ENCODE data around the gene TANC1.

TANC1 gene

GRCh38 chr2:159151198-159152127 is 183.0 kb downstream of the TANC1 start:
- Histone ChIP-seq H3K9ac (ENCODE audit: low read depth, low read length) (no peak overlapping the region), H3K36me3 (ENCODE audit: insufficient read depth, low read depth, low read length) (no peaks in the 10 kb centered on the region), H3K27ac (ENCODE audit: low read length) (no peak overlapping the region), H3K27me3 (ENCODE audit: insufficient read depth, low read length) (no peaks in the 10 kb centered on the region), H3K4me3 (ENCODE audit: low read length) (no peak overlapping the region), H3K9me3 (ENCODE audit: insufficient read depth, low read depth, low read length) (no peaks in the 10 kb centered on the region), H3K4me1 (ENCODE audit: insufficient read depth, low read length) (peaks cover 9% of the 10 kb centered on the region; the same call in 1 of the 2 replicates)

GRCh38 chr2:159152128-159152778 is 183.8 kb downstream of the TANC1 start:
- Histone ChIP-seq H3K4me1 (ENCODE audit: insufficient read depth, low read length) (peaks cover 9% of the 10 kb centered on the region; the same call in 1 of the 2 replicates), H3K36me3 (ENCODE audit: insufficient read depth, low read depth, low read length) (no peaks in the 10 kb centered on the region), H3K27ac (ENCODE audit: low read length) (no peak overlapping the region), H3K4me3 (ENCODE audit: low read length) (no peak overlapping the region), H3K27me3 (ENCODE audit: insufficient read depth, low read length) (no peaks in the 10 kb centered on the region), H3K9ac (ENCODE audit: low read depth, low read length) (no peak overlapping the region), H3K9me3 (ENCODE audit: insufficient read depth, low read depth, low read length) (no peaks in the 10 kb centered on the region)

DNA sequence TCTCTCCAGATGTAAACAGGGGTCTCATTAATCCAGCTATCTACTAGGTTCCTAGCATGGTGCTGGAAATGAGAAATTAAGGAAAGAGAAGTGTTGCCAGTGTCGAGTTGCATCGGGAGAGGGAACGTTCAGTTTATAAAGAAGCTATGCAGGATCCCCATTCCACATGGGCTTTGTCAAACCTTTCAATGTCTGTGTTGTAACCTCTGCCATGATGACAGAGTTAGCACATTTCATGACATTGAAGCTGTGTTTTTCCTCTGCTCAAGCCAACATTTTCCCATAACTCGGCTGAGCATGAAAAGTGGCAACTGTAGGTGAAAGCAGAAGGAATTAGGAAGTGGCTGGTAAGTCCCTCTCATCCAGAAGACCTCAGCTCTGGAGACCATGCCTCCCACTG is 184.6 kb downstream of the TANC1 start:
- Histone ChIP-seq H3K27me3 (ENCODE audit: insufficient read depth, low read length) (no peaks in the 10 kb centered on the region), H3K27ac (ENCODE audit: low read length) (no peak overlapping the region), H3K36me3 (ENCODE audit: insufficient read depth, low read depth, low read length) (no peaks in the 10 kb centered on the region), H3K9me3 (ENCODE audit: insufficient read depth, low read depth, low read length) (no peaks in the 10 kb centered on the region), H3K4me1 (ENCODE audit: insufficient read depth, low read length) (peaks cover 9% of the 10 kb centered on the region; the same call in 1 of the 2 replicates), H3K9ac (ENCODE audit: low read depth, low read length) (no peak overlapping the region), H3K4me3 (ENCODE audit: low read length) (no peak overlapping the region)

- peaks cover 9% of the 10 kb centered on the region; the same call in 1 of the 2 replicates for H3K4me1 ChIP-seq (ENCODE audit: insufficient read depth, low read length)
- no peak overlapping the region for H3K4me3 ChIP-seq (ENCODE audit: low read length)
- no peaks in the 10 kb centered on the region for H3K9me3 ChIP-seq (ENCODE audit: insufficient read depth, low read depth, low read length)
- no peaks in the 10 kb centered on the region for H3K27me3 ChIP-seq (ENCODE audit: insufficient read depth, low read length)
- no peak overlapping the region for H3K27ac ChIP-seq (ENCODE audit: low read length)
- no peaks in the 10 kb centered on the region for H3K36me3 ChIP-seq (ENCODE audit: insufficient read depth, low read depth, low read length)
- no peak overlapping the region for H3K9ac ChIP-seq (ENCODE audit: low read depth, low read length)
Measured at GRCh38 chr2:159153463-159153862, 185.0 kb downstream of the TANC1 start.

DNA sequence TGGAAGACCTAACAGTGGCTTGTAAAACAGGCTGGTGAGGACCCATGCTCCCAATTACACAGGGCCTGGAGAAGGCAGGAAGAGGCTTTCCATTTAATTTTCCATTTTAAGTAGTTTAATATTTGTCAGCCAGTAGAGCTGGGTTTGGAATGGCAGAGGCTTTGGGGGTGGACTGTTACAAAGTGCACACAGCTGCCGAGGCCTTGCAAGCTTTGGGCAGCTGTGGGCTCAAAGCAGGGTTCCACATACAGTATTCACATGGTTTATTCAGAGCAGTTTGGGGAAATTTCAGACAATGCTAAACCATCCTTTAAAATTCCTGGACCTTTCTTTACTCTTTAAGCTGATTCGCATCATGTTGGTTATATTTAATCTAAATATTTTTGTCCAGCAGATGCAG is 185.5 kb downstream of the TANC1 start:
- Histone ChIP-seq H3K9ac (ENCODE audit: low read depth, low read length) (no peak overlapping the region), H3K27me3 (ENCODE audit: insufficient read depth, low read length) (no peaks in the 10 kb centered on the region), H3K36me3 (ENCODE audit: insufficient read depth, low read depth, low read length) (no peaks in the 10 kb centered on the region), H3K27ac (ENCODE audit: low read length) (no peak overlapping the region), H3K9me3 (ENCODE audit: insufficient read depth, low read depth, low read length) (no peaks in the 10 kb centered on the region), H3K4me3 (ENCODE audit: low read length) (no peak overlapping the region), H3K4me1 (ENCODE audit: insufficient read depth, low read length) (peaks cover 9% of the 10 kb centered on the region; the same call in 1 of the 2 replicates)

GRCh38 chr2:159154366-159154765 is 185.9 kb downstream of the TANC1 start:
- Histone ChIP-seq H3K9ac (ENCODE audit: low read depth, low read length) (no peak overlapping the region), H3K36me3 (ENCODE audit: insufficient read depth, low read depth, low read length) (no peaks in the 10 kb centered on the region), H3K4me3 (ENCODE audit: low read length) (no peak overlapping the region), H3K27me3 (ENCODE audit: insufficient read depth, low read length) (no peaks in the 10 kb centered on the region), H3K9me3 (ENCODE audit: insufficient read depth, low read depth, low read length) (no peaks in the 10 kb centered on the region), H3K4me1 (ENCODE audit: insufficient read depth, low read length) (peaks cover 9% of the 10 kb centered on the region; the same call in 1 of the 2 replicates), H3K27ac (ENCODE audit: low read length) (no peak overlapping the region)

GRCh38 chr2:159155320-159155719 is 186.9 kb downstream of the TANC1 start:
- Histone ChIP-seq H3K4me3 (ENCODE audit: low read length) (no peak overlapping the region), H3K4me1 (ENCODE audit: insufficient read depth, low read length) (peaks cover 9% of the 10 kb centered on the region; the same call in 1 of the 2 replicates), H3K27me3 (ENCODE audit: insufficient read depth, low read length) (no peaks in the 10 kb centered on the region), H3K9ac (ENCODE audit: low read depth, low read length) (no peak overlapping the region), H3K27ac (ENCODE audit: low read length) (no peak overlapping the region), H3K36me3 (ENCODE audit: insufficient read depth, low read depth, low read length) (no peaks in the 10 kb centered on the region), H3K9me3 (ENCODE audit: insufficient read depth, low read depth, low read length) (no peaks in the 10 kb centered on the region)

GRCh38 chr2:159155791-159156190 is 187.4 kb downstream of the TANC1 start:
- H3K4me3 ChIP-seq (ENCODE audit: low read length): no peak overlapping the region
- H3K27ac ChIP-seq (ENCODE audit: low read length): no peak overlapping the region
- H3K9ac ChIP-seq (ENCODE audit: low read depth, low read length): no peak overlapping the region
- H3K36me3 ChIP-seq (ENCODE audit: insufficient read depth, low read depth, low read length): no peaks in the 10 kb centered on the region
- H3K27me3 ChIP-seq (ENCODE audit: insufficient read depth, low read length): no peaks in the 10 kb centered on the region
- peaks cover 9% of the 10 kb centered on the region; the same call in 1 of the 2 replicates for H3K4me1 ChIP-seq (ENCODE audit: insufficient read depth, low read length)
- no peaks in the 10 kb centered on the region for H3K9me3 ChIP-seq (ENCODE audit: insufficient read depth, low read depth, low read length)

DNA sequence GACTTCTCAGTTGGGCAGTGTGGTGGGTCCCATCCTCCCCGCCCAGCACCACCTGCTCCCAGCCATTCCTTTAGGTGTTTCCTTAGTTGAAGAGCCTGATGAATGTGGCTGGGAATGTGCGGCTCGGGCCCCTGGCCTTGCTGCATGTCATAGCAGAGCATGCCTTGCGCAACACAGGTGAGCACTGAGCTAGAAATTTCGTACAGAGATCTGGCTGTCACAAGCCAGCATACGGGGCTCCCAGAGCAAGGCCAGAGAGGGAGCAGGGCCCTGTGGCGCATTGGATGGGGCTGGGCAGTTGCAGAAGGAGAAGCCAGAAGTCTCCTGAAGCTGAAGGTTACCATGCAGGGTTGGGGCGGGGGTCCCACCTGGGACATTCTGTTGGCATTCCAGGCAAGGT is 188.4 kb downstream of the TANC1 start:
- no peak overlapping the region for H3K27ac ChIP-seq (ENCODE audit: low read length)
- H3K9ac ChIP-seq (ENCODE audit: low read depth, low read length): no peak overlapping the region
- H3K4me3 ChIP-seq (ENCODE audit: low read length): no peak overlapping the region
- H3K36me3 ChIP-seq (ENCODE audit: insufficient read depth, low read depth, low read length): no peaks in the 10 kb centered on the region
- H3K4me1 ChIP-seq (ENCODE audit: insufficient read depth, low read length): peaks cover 9% of the 10 kb centered on the region; the same call in 1 of the 2 replicates
- no peaks in the 10 kb centered on the region for H3K9me3 ChIP-seq (ENCODE audit: insufficient read depth, low read depth, low read length)
- H3K27me3 ChIP-seq (ENCODE audit: insufficient read depth, low read length): no peaks in the 10 kb centered on the region

DNA sequence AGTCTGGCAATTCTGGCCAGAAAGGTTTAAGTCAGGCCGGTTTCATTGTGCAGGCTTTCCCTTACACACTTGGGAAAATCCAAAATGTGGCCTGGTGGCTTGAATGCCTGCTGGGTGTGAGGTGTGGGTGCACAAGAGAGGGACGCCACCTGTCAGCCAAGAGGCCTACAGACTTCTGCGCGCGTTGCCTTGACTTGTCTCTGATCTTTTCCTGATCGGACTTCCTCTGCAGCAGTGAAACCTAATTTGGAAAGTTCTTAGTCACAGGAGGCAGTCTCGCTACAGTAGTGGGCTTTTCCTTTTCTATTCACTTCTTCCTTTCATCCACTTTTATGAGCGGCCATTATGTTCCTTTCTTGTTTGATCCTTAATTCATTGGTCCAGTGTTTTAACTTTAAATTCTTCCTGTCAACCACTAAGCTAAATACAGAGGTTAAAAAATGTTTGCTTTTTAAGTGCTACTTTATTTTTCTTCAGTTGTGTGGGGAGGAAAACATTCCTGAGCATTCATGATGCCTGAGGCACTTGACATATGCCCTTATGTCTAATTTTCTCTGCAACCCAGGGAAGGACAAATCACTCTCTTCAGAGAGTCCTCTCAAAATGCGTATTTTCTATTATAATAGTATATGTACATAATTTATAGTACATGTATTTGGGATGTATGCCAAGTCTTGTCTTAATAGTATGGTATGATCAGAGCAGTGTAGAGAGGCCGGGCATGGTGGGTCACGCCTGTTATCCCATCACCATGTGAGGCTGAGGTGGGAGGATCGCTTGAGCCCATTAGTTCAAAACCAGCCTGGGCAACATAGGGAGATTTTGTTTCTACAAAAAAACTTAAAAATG is 189.1 kb downstream of the TANC1 start:
- peaks cover 9% of the 10 kb centered on the region; the same call in 1 of the 2 replicates for H3K4me1 ChIP-seq (ENCODE audit: insufficient read depth, low read length)
- no peak overlapping the region for H3K4me3 ChIP-seq (ENCODE audit: low read length)
- H3K27ac ChIP-seq (ENCODE audit: low read length): no peak overlapping the region
- H3K9me3 ChIP-seq (ENCODE audit: insufficient read depth, low read depth, low read length): no peaks in the 10 kb centered on the region
- no peaks in the 10 kb centered on the region for H3K36me3 ChIP-seq (ENCODE audit: insufficient read depth, low read depth, low read length)
- no peaks in the 10 kb centered on the region for H3K27me3 ChIP-seq (ENCODE audit: insufficient read depth, low read length)
- no peak overlapping the region for H3K9ac ChIP-seq (ENCODE audit: low read depth, low read length)

- H3K9ac ChIP-seq (ENCODE audit: low read depth, low read length): no peak overlapping the region
- no peaks in the 10 kb centered on the region for H3K27me3 ChIP-seq (ENCODE audit: insufficient read depth, low read length)
- no peaks in the 10 kb centered on the region; the same call in 1 of the 2 replicates for H3K36me3 ChIP-seq (ENCODE audit: insufficient read depth, low read depth, low read length)
- H3K4me3 ChIP-seq (ENCODE audit: low read length): no peak overlapping the region
- H3K27ac ChIP-seq (ENCODE audit: low read length): no peak overlapping the region
- no peaks in the 10 kb centered on the region for H3K9me3 ChIP-seq (ENCODE audit: insufficient read depth, low read depth, low read length)
- peaks cover 5% of the 10 kb centered on the region; the same call in 1 of the 2 replicates for H3K4me1 ChIP-seq (ENCODE audit: insufficient read depth, low read length)
Measured at GRCh38 chr2:159160412-159160811, 192.0 kb downstream of the TANC1 start.

Data from iPS-20b (cell line).